Kasumi-1 (cell line): ENCODE results near the gene SRSF2.
A peak's percentile ranks its signal among the peaks of the same experiment; 100 is the strongest.
"Not testable (repeated sequence)": the region's sequence is repeated elsewhere in the genome, so short reads cannot be mapped to it uniquely, and the experiment has no call there.

ENCODE experiments used
- DNase-seq, 2 experiments: peaks; one replicate each; lab custom pipeline; 2025; lab: John Stamatoyannopoulos, UW

Gene SRSF2

GRCh38 chr17:76737082-76737675 lies at the start of gene SRSF2:
SRSF2 (minus strand) TSS chr17:76737331; CDS start chr17:76737160, 171 bp downstream.
- peak; percentile 100 for DNase-seq

- no peak for DNase-seq
These were observed 47.8 kb upstream of the SRSF2 start for GRCh38 chr17:76784926-76785325.

- DNase-seq, result no peak
These were observed 46.0 kb upstream of the SRSF2 start for GRCh38 chr17:76783146-76783545.

- DNase-seq, result peak in 1 of 2 experiments; percentile 23
These were observed 44.2 kb upstream of the SRSF2 start for GRCh38 chr17:76781056-76781982.

- DNase-seq, result no peak
These were observed 38.0 kb upstream of the SRSF2 start for GRCh38 chr17:76775021-76775600.

GRCh38 chr17:76772842-76773525 lies 35.9 kb upstream of the SRSF2 start:
- DNase-seq, result peak; percentile 71

GRCh38 chr17:76758570-76758969 lies 21.4 kb upstream of the SRSF2 start:
- no peak for DNase-seq

GRCh38 chr17:76757256-76757655 lies 20.1 kb upstream of the SRSF2 start:
- no peak for DNase-seq

GRCh38 chr17:76755285-76755684 lies 18.2 kb upstream of the SRSF2 start:
- no peak for DNase-seq

- no peak for DNase-seq
These were observed 16.2 kb upstream of the SRSF2 start for GRCh38 chr17:76753061-76753961.

GRCh38 chr17:76752006-76752405 lies 14.9 kb upstream of the SRSF2 start:
- no peak for DNase-seq

- no peak for DNase-seq
These were observed 14.4 kb upstream of the SRSF2 start for GRCh38 chr17:76751416-76751993.

GRCh38 chr17:76748657-76749056 lies 11.5 kb upstream of the SRSF2 start:
- no peak for DNase-seq

GRCh38 chr17:76747716-76748363 lies 10.7 kb upstream of the SRSF2 start:
- peak in 1 of 2 experiments; percentile 16 for DNase-seq

- DNase-seq, result not testable (repeated sequence)
These were observed 8.7 kb upstream of the SRSF2 start for GRCh38 chr17:76745785-76746184.

GRCh38 chr17:76744747-76745146 lies 7.6 kb upstream of the SRSF2 start:
- no peak for DNase-seq

- no peak for DNase-seq
These were observed 5.8 kb upstream of the SRSF2 start for GRCh38 chr17:76742958-76743357.

- no peak for DNase-seq
These were observed 3.4 kb upstream of the SRSF2 start for GRCh38 chr17:76740329-76741118.

- not testable (repeated sequence) for DNase-seq
These were observed 2.5 kb upstream of the SRSF2 start for GRCh38 chr17:76739568-76740115.
